Type B pancreatic cell (in vitro differentiated cells): ENCODE results near the gene TMEM9. TPM values are rescaled to one million over a fixed set of nuclear protein-coding genes. Genes with fewer than 3 reads are reported as not detected.
A peak's percentile ranks its signal among the peaks of the same experiment; 100 is the strongest.
"Not testable (repeated sequence)": the region's sequence is repeated elsewhere in the genome, so short reads cannot be mapped to it uniquely, and the experiment has no call there.

Source experiments
- DNase-seq: peaks from one replicate; pipeline ENCODE4 v3.0.0; 2021; ENCODE audit warnings: mixed read lengths; ENCODE audit not compliant: unreplicated experiment; ENCODE audit errors: extremely low spot score
- H3K27ac Mint-ChIP-seq: 2 replicates; pipeline ENCODE4 v1.8.0; 2021; ENCODE audit warnings: mild to moderate bottlenecking, mixed read lengths
- H3K27me3 Mint-ChIP-seq: 2 replicates; pipeline ENCODE4 v1.8.0; 2021; ENCODE audit warnings: mixed read lengths
- H3K36me3 Mint-ChIP-seq: 2 replicates; pipeline ENCODE4 v1.8.0; 2021; ENCODE audit warnings: mixed read lengths
- H3K4me1 Mint-ChIP-seq: one replicate; pipeline ENCODE4 v1.8.0; 2021; ENCODE audit warnings: mixed read lengths; ENCODE audit not compliant: unreplicated experiment
- H3K4me3 Mint-ChIP-seq: 2 replicates; pipeline ENCODE4 v1.8.0; 2021; ENCODE audit warnings: mild to moderate bottlenecking, mixed read lengths
- H3K9me3 Mint-ChIP-seq: 2 replicates; pipeline ENCODE4 v1.8.0; 2021; ENCODE audit warnings: mixed read lengths
- total RNA-seq: library from RNA; stranded (reverse); gene quantifications from 2 replicates; pipeline ENCODE4 v1.2.1, GENCODE V29; 2021; ENCODE audit warnings: low replicate concordance
- TF ChIP-seq, protein P1 (sequence below): fragments of 200-600 bp; sonication (generic); conservative IDR thresholded peaks from 2 replicates; pipeline ENCODE4 v1.5.0; 2021; ENCODE audit warnings: antibody characterized with exemption, mild to moderate bottlenecking

TMEM9 gene
- total RNA-seq, 1 donor from 2014 or later = 117 TPM

DNA sequence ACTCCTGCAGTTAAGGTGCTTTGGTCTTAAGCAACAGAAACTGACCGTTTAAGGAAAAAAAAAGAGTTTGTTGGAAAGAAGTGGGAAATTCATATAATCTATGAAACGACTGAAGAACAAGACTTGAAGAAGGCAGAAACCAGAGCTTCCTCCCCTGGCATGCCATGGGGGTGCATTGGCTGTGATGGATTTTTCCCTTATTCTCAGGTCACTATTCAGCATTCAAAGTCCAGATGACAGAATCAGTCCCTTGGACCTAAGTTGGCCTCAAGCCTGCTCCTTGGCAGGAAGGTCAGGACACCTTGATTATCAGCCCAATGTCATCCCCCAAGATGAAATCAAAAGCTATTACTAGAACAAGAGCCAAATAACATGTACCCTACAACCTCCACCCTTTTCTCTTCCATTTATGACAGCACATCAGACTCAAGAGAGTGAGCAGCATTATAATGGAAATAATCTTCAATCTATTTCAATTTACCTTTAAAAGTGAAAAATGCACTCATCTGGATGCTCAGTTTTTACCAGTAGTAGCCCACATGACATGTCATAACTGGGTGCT, 15.8 kb upstream of the TMEM9 start:
- H3K27me3 Mint-ChIP-seq = peaks cover 4% of the 10 kb centered on the region
- DNase-seq = no peak
- H3K27ac Mint-ChIP-seq = peak overlapping the region; percentile 87
- H3K4me3 Mint-ChIP-seq = peak overlapping the region; percentile 88
- no peaks in the 10 kb centered on the region for H3K9me3 Mint-ChIP-seq
- H3K36me3 Mint-ChIP-seq = no peaks in the 10 kb centered on the region
- TF ChIP-seq, protein P1, sequence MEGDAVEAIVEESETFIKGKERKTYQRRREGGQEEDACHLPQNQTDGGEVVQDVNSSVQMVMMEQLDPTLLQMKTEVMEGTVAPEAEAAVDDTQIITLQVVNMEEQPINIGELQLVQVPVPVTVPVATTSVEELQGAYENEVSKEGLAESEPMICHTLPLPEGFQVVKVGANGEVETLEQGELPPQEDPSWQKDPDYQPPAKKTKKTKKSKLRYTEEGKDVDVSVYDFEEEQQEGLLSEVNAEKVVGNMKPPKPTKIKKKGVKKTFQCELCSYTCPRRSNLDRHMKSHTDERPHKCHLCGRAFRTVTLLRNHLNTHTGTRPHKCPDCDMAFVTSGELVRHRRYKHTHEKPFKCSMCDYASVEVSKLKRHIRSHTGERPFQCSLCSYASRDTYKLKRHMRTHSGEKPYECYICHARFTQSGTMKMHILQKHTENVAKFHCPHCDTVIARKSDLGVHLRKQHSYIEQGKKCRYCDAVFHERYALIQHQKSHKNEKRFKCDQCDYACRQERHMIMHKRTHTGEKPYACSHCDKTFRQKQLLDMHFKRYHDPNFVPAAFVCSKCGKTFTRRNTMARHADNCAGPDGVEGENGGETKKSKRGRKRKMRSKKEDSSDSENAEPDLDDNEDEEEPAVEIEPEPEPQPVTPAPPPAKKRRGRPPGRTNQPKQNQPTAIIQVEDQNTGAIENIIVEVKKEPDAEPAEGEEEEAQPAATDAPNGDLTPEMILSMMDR = no peak
- peaks cover 45% of the 10 kb centered on the region for H3K4me1 Mint-ChIP-seq

DNA sequence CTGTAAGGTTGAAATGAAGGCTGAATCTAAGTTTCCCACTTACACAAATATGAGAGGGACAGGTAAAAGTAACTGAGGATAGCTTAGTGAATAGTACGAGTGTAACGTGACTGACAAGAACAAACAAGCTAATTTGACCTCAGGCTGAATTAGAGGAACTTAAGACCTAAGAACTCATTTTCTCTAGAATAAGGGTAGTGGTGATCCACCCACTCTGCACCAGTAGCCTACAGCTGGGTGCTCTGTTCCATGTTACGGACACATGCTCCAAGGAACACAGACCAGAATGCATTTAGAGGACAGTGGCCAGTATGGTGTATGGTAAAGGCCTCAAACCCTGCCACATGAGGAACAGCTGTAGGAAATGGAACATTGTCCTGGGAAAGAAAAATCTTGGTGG, 14.9 kb upstream of the TMEM9 start:
- no peaks in the 10 kb centered on the region for H3K36me3 Mint-ChIP-seq
- no peaks in the 10 kb centered on the region for H3K9me3 Mint-ChIP-seq
- H3K4me1 Mint-ChIP-seq = peaks cover 45% of the 10 kb centered on the region
- no peak overlapping the region for H3K27ac Mint-ChIP-seq
- peaks cover 4% of the 10 kb centered on the region for H3K27me3 Mint-ChIP-seq
- H3K4me3 Mint-ChIP-seq = peak overlapping the region; percentile 12
- DNase-seq = no peak
- TF ChIP-seq, protein P1 = no peak

DNA sequence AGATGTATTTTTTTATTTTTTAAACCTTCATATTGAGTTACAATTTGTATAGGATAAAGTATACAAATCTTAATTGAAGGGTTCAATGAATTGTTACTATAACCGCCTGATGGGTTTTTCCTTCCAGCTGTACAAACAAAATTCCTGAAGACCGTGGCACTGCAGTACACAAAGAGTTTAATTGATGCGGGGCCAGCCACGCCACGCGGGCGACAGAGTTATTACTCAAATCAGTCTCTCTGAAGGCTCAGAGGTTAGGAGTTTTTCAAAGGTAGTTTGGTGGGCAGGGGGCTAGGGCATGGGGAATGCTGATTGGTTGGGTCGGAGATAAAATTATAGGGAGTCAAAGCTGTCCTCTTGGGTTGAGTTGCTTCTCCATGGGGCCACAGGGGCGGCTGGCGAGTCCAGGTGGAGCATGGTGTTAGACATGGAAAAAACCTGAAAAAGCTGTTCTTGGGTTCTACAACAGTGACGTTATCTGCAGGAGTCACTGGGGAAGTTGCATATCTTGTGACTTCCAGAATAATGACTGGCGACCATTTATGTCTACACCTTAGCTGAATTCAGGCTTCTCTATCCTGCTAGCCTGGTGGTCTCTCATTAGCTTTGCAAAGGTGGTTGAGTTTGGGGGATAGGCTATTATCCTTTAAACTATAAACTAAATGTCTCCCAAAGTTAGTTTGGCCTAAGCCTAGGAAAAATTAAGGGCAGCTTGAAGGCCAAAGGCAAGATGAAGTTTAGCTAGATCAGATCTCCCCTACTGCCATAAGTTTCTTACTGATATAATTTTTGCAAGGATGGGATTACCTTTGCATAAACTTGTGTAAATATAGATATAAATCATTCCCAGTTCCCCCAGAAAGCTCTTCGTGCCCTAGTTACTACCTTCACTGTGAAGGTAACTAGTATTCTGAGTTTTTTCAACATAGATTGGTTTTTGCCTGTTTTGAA, 13.0 kb upstream of the TMEM9 start:
- no peaks in the 10 kb centered on the region for H3K9me3 Mint-ChIP-seq
- TF ChIP-seq, protein P1 = no peak
- H3K27ac Mint-ChIP-seq = no peak overlapping the region
- no peaks in the 10 kb centered on the region for H3K36me3 Mint-ChIP-seq
- peaks cover 36% of the 10 kb centered on the region for H3K4me1 Mint-ChIP-seq
- peaks cover 4% of the 10 kb centered on the region for H3K27me3 Mint-ChIP-seq
- no peak for DNase-seq
- H3K4me3 Mint-ChIP-seq = peak overlapping the region; percentile 59

DNA sequence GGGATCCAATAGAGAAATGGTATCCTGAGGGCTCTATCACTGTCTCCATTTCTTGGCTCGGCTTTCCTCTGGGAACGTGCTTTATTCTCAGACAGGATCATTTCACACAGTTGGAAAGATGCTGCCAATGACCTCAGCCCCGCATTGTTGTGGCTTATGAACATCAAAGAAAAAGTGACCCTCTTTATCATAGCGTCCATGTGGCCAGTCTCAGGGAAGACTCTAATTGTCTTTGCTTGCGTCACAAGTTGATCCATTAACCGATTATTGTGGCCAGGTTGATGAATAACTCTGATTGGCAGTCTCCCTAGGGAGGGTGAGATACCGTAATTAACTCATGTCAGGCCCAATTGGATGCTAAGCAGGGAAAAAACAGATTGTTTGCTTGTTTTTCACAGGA, 10.4 kb upstream of the TMEM9 start:
- peaks cover 22% of the 10 kb centered on the region for H3K4me1 Mint-ChIP-seq
- H3K36me3 Mint-ChIP-seq = no peaks in the 10 kb centered on the region
- DNase-seq = no peak
- TF ChIP-seq, protein P1 = no peak
- H3K27ac Mint-ChIP-seq = no peak overlapping the region
- no peaks in the 10 kb centered on the region for H3K9me3 Mint-ChIP-seq
- H3K27me3 Mint-ChIP-seq = peaks cover 4% of the 10 kb centered on the region
- no peak overlapping the region for H3K4me3 Mint-ChIP-seq

DNA sequence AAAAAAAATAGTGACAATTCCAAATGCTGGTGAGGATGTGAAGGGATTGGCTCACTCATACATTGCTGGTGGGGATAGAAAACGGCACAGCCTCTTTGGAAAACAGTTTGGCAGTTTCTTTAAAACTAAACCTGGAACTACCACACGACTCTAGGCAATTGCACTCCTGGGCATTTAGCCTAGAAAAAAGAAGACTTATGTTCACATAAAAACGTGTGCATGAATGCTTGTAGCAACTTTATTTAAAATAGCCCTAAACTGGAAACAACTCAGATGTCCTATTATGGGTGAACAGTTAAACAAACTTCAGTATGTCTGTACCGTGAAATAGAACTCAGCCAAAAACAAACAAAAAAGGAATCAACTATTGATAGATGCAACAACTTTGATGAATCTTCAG, 9.4 kb upstream of the TMEM9 start:
- Mint-ChIP-seq H3K36me3 (no peaks in the 10 kb centered on the region), H3K27ac (no peak overlapping the region), H3K4me1 (peaks cover 19% of the 10 kb centered on the region), H3K9me3 (no peaks in the 10 kb centered on the region), H3K4me3 (no peak overlapping the region), H3K27me3 (peaks cover 4% of the 10 kb centered on the region)
- DNase-seq = no peak
- TF ChIP-seq, protein P1 = no peak

DNA sequence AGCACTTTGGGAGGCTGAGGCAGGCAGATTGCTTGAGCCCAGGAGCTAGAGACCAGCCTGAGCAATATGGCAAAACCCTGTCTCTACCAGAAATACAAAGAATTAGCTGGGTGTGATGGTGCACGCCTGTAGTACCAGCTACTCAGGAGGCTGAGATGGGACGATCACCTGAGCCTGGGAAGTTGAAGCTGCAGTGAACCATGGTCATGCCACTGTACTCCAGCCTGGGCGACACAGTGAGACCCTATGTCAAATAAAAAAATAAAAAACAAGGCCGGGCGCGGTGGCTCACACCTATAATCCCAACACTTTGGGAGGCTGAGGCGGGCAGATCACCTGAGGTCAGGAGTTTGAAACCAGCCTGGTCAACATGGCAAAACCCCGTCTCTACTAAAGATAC, 8.8 kb upstream of the TMEM9 start:
- DNase-seq, H3K9me3 Mint-ChIP-seq, H3K4me3 Mint-ChIP-seq, H3K27me3 Mint-ChIP-seq, H3K36me3 Mint-ChIP-seq, H3K27ac Mint-ChIP-seq: not testable (repeated sequence)
- H3K4me1 Mint-ChIP-seq = peaks cover 19% of the 10 kb centered on the region
